ENCODE data around the gene TMEM132C.

DNA sequence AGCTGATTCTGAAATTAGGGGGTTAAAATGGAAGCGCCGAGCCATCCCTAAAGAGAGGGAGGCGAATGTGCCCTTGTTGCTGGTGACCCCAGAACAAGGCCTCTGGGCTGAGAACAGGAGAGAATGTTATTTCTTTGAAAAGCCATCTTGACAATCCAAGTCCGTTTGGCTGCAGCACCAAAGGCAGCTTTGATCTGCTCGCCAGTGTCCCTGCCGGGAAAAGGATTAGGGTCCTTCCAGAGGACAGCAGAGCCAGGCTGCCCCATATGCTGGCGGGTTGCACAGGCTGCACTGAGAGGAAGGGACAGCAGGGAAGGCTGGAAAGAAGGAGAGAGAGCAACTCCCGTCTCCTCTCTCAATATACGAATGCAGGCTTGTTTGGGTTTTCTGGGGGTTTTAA lies 141.7 kb downstream of the TMEM132C start:
- no peak for TF ChIP-seq CTCF (IDR thresholded peaks at IDR 0.05; ENCODE audit: low read depth, low read length, missing input control)
- no peak for TF ChIP-seq SP1 (IDR thresholded peaks at IDR 0.05)
- TF ChIP-seq, protein P1, sequence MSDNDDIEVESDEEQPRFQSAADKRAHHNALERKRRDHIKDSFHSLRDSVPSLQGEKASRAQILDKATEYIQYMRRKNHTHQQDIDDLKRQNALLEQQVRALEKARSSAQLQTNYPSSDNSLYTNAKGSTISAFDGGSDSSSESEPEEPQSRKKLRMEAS (IDR thresholded peaks at IDR 0.05) = no peak
- TF ChIP-seq JUND (IDR thresholded peaks at IDR 0.05) = no peak
- no peak for TF ChIP-seq REST (IDR thresholded peaks at IDR 0.05)
- TF ChIP-seq RAD21 (IDR thresholded peaks at IDR 0.05) = no peak
- TF ChIP-seq FOXA1 (IDR thresholded peaks at IDR 0.05) = no peak
- no peak for TF ChIP-seq TAF1 (conservative IDR thresholded peaks at IDR 0.05)
- TF ChIP-seq, protein P2, sequence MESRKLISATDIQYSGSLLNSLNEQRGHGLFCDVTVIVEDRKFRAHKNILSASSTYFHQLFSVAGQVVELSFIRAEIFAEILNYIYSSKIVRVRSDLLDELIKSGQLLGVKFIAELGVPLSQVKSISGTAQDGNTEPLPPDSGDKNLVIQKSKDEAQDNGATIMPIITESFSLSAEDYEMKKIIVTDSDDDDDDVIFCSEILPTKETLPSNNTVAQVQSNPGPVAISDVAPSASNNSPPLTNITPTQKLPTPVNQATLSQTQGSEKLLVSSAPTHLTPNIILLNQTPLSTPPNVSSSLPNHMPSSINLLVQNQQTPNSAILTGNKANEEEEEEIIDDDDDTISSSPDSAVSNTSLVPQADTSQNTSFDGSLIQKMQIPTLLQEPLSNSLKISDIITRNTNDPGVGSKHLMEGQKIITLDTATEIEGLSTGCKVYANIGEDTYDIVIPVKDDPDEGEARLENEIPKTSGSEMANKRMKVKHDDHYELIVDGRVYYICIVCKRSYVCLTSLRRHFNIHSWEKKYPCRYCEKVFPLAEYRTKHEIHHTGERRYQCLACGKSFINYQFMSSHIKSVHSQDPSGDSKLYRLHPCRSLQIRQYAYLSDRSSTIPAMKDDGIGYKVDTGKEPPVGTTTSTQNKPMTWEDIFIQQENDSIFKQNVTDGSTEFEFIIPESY (IDR thresholded peaks at IDR 0.05) = no peak
- TF ChIP-seq GABPA (IDR thresholded peaks at IDR 0.05 in 1 of 2, conservative IDR thresholded peaks at IDR 0.05 in 1 of 2) = no peak

Measured in liver (tissue), 3 donors.